K562 (cell line): Measurements from ENCODE around the gene GET3. TPM values are rescaled to one million over a fixed set of nuclear protein-coding genes. Genes with fewer than 3 reads are reported as not detected.
A peak's percentile ranks its signal among the peaks of the same experiment; 100 is the strongest.

Source experiments
- ARHGAP35 ChIP-seq: fragments of 450-650 bp; IDR thresholded peaks from 2 replicates; pipeline ENCODE4 v1.6.1; 2018; ENCODE audit not compliant: partially characterized antibody
- DEAF1 ChIP-seq: fragments of 450-650 bp; formaldehyde crosslinking; IDR thresholded peaks from 2 replicates; pipeline ENCODE4 v1.4.0; 2020; ENCODE audit warnings: mild to moderate bottlenecking, moderate library complexity
- EHMT2 ChIP-seq: fragments of 450-650 bp; IDR thresholded peaks from 2 replicates; pipeline ENCODE4 v1.6.1; 2018; ENCODE audit warnings: antibody characterized with exemption
- ETS1 ChIP-seq: conservative IDR thresholded peaks from 2 replicates; pipeline ENCODE4 v1.6.1; 2011; ENCODE audit warnings: low read depth, mild to moderate bottlenecking, low read length; ENCODE audit not compliant: control insufficient read depth
- KLF10 ChIP-seq: fragments of 250-450 bp; sonication (Bioruptor Pico); IDR thresholded peaks from 2 replicates; pipeline ENCODE4 v1.6.1; 2021; ENCODE audit warnings: matching md5 sums
- MAFF ChIP-seq: IDR thresholded peaks from 2 replicates; pipeline ENCODE4 v1.6.1; 2012; ENCODE audit warnings: low read length, improper control_type of control experiment
- PCBP1 ChIP-seq: fragments of 200-400 bp; formaldehyde crosslinking; IDR thresholded peaks from 2 replicates; pipeline ENCODE4 v1.6.1; 2018; ENCODE audit warnings: mild to moderate bottlenecking, low read depth, low read length; ENCODE audit not compliant: poor library complexity, severe bottlenecking
- POLR2AphosphoS5 ChIP-seq: IDR thresholded peaks from 2 replicates; pipeline ENCODE4 v1.6.1; 2011; ENCODE audit warnings: mild to moderate bottlenecking, low read depth, low read length, moderate library complexity; ENCODE audit not compliant: control insufficient read depth, insufficient read depth
- RBM34 ChIP-seq: fragments of 200-400 bp; formaldehyde crosslinking; IDR thresholded peaks from 2 replicates; pipeline ENCODE4 v1.6.1; 2018; ENCODE audit warnings: low read length, borderline replicate concordance; ENCODE audit not compliant: insufficient read depth
- RNF2 ChIP-seq: sonication (generic); IDR thresholded peaks from 2 replicates; pipeline ENCODE4 v1.6.1; 2016
- RUNX1 ChIP-seq: sonication (generic); IDR thresholded peaks from 2 replicates; pipeline ENCODE4 v1.6.1; 2016; ENCODE audit warnings: antibody characterized with exemption, low read depth
- SAFB ChIP-seq: fragments of 200-400 bp; formaldehyde crosslinking; IDR thresholded peaks from 2 replicates; pipeline ENCODE4 v1.6.1; 2017; ENCODE audit warnings: low read depth, low read length, borderline replicate concordance
- SIN3A ChIP-seq, 2 experiments: fragments of 150-350 bp in 1 of 2; IDR thresholded peaks; 2 replicates each; pipeline ENCODE4 v1.6.1; 2011 to 2016; ENCODE audit warnings: borderline replicate concordance in 2 of 2, low read depth in 2 of 2, low read length in 2 of 2, mild to moderate bottlenecking in 2 of 2, moderate library complexity in 2 of 2; ENCODE audit not compliant: control insufficient read depth in 1 of 2
- TFAM ChIP-seq: fragments of 250-450 bp; sonication (Bioruptor Pico); conservative IDR thresholded peaks from 2 replicates; pipeline ENCODE4 v1.5.0; 2021; ENCODE audit warnings: mild to moderate bottlenecking, moderate library complexity
- ZBTB49 ChIP-seq: sonication (generic); formaldehyde crosslinking; IDR thresholded peaks from 2 replicates; pipeline ENCODE4 v1.8.0; 2022; ENCODE audit warnings: missing genetic modification reagents, mild to moderate bottlenecking, borderline replicate concordance
- ZFP36 ChIP-seq: fragments of 150-350 bp; IDR thresholded peaks from 2 replicates; pipeline ENCODE4 v1.6.1; 2018; ENCODE audit warnings: low read length, low read depth; ENCODE audit not compliant: partially characterized antibody
- ZNF124 ChIP-seq: sonication (generic); formaldehyde crosslinking; IDR thresholded peaks from 2 replicates; pipeline ENCODE4 v1.8.1; 2022; ENCODE audit warnings: missing genetic modification reagents
- polyA plus RNA-seq, 8 experiments: library from polyadenylated mRNA; depleted of rRNA in 4 of 8; stranded (reverse) in 5 of 8; unstranded in 3 of 8; fragments of >200 nt; fragmentation: Nextera tagmentation in 2 of 8; fragmentation: Illumina TruSeq in 1 of 8; extraction: Ambion mirVana in 2 of 8; extraction: Trizol in 1 of 8; gene quantifications; 2 replicates each; pipeline versions ENCODE4 v1.2.1 to v1.2.3, GENCODE V29; 2011 to 2014; ENCODE audit warnings: inconsistent platforms in 1 of 8, missing spikeins in 1 of 8
- total RNA-seq, 7 experiments: library from RNA; depleted of rRNA in 6 of 7; stranded (reverse); fragments of >200 nt in 6 of 7; fragmentation: Illumina TruSeq in 2 of 7; extraction: Trizol in 2 of 7; gene quantifications; 2 replicates each; pipeline versions ENCODE4 v1.2.1 to v1.2.3, GENCODE V29; 2011 to 2021; ENCODE audit warnings: low replicate concordance in 1 of 7
- TF ChIP-seq, protein P1 (sequence below): fragments of 250-450 bp; sonication (Bioruptor Pico); IDR thresholded peaks from 2 replicates; pipeline ENCODE4 v1.8.0; 2021; ENCODE audit warnings: borderline replicate concordance, mild to moderate bottlenecking, moderate library complexity; ENCODE audit not compliant: poor library complexity, severe bottlenecking
- TF ChIP-seq, protein P2 (sequence below): fragments of 450-650 bp; IDR thresholded peaks from 2 replicates; pipeline ENCODE4 v1.7.1; 2018; ENCODE audit warnings: mild to moderate bottlenecking, low read depth; ENCODE audit not compliant: partially characterized antibody

The GET3 gene
- total and polyA plus RNA-seq, 9 of the 15 experiments (the other 6 are each of a cell fraction or from before 2014, with no cell fraction given), result 8.3 to 83.5 (median 51.8) TPM

DNA sequence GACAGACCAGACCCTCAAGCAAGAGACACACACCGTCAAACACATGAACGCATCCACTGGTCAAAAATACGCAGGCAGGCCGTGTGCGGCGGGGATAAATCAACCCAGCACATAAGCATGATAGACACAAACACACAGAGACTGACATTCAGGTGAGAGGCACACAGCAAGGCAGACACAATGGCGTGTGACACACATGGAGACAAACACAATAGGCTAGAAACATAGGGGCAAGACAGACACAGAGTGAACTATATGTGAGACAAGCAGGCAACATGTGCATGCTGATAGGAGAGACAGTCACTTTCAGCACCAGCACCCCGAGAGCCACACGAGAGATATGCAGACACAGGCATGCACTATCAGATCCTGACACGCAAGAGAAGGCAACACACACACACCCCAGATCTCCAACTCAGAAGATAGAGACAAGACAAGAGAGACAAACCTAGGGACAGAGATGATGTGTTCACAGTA lies 47.1 kb downstream of the GET3 start (continued):
- TF ChIP-seq RUNX1 (0 out of 2 replicates have a peak, but pooled peaks have one; percentile 77), ARHGAP35 (no peak), DEAF1 (no peak), KLF10 (CRISPR knock-in tag) (no peak), ZNF124 (CRISPR knock-in tag) (no peak), ETS1 (no peak), MAFF (peak; percentile 14; the same call in 1 of the 2 replicates), RNF2 (peak; percentile 86), SAFB (no peak), POLR2AphosphoS5 (peak; percentile 89), EHMT2 (peak; percentile 75; the same call in 1 of the 2 replicates), ZFP36 (peak; percentile 60), RBM34 (no peak), SIN3A (IDR thresholded peaks at IDR 0.05; ENCODE audit: borderline replicate concordance in 2 of 2, control insufficient read depth in 1 of 2, low read depth in 2 of 2, low read length in 2 of 2) (no peak), ZBTB49 (CRISPR knock-in tag) (no peak), TFAM (CRISPR knock-in tag) (no peak), PCBP1 (no peak)
- TF ChIP-seq, protein P1, sequence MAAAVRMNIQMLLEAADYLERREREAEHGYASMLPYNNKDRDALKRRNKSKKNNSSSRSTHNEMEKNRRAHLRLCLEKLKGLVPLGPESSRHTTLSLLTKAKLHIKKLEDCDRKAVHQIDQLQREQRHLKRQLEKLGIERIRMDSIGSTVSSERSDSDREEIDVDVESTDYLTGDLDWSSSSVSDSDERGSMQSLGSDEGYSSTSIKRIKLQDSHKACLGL (CRISPR knock-in tag), result no peak
- TF ChIP-seq, protein P2, sequence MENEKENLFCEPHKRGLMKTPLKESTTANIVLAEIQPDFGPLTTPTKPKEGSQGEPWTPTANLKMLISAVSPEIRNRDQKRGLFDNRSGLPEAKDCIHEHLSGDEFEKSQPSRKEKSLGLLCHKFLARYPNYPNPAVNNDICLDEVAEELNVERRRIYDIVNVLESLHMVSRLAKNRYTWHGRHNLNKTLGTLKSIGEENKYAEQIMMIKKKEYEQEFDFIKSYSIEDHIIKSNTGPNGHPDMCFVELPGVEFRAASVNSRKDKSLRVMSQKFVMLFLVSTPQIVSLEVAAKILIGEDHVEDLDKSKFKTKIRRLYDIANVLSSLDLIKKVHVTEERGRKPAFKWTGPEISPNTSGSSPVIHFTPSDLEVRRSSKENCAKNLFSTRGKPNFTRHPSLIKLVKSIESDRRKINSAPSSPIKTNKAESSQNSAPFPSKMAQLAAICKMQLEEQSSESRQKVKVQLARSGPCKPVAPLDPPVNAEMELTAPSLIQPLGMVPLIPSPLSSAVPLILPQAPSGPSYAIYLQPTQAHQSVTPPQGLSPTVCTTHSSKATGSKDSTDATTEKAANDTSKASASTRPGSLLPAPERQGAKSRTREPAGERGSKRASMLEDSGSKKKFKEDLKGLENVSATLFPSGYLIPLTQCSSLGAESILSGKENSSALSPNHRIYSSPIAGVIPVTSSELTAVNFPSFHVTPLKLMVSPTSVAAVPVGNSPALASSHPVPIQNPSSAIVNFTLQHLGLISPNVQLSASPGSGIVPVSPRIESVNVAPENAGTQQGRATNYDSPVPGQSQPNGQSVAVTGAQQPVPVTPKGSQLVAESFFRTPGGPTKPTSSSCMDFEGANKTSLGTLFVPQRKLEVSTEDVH, result no peak
